ENCODE data around the gene ANKRD30A. TPM values are rescaled to one million over a fixed set of nuclear protein-coding genes. Genes with fewer than 3 reads are reported as not detected.
"Not testable (repeated sequence)": the region's sequence is repeated elsewhere in the genome, so short reads cannot be mapped to it uniquely, and the experiment has no call there.

Gene ANKRD30A, protein sequence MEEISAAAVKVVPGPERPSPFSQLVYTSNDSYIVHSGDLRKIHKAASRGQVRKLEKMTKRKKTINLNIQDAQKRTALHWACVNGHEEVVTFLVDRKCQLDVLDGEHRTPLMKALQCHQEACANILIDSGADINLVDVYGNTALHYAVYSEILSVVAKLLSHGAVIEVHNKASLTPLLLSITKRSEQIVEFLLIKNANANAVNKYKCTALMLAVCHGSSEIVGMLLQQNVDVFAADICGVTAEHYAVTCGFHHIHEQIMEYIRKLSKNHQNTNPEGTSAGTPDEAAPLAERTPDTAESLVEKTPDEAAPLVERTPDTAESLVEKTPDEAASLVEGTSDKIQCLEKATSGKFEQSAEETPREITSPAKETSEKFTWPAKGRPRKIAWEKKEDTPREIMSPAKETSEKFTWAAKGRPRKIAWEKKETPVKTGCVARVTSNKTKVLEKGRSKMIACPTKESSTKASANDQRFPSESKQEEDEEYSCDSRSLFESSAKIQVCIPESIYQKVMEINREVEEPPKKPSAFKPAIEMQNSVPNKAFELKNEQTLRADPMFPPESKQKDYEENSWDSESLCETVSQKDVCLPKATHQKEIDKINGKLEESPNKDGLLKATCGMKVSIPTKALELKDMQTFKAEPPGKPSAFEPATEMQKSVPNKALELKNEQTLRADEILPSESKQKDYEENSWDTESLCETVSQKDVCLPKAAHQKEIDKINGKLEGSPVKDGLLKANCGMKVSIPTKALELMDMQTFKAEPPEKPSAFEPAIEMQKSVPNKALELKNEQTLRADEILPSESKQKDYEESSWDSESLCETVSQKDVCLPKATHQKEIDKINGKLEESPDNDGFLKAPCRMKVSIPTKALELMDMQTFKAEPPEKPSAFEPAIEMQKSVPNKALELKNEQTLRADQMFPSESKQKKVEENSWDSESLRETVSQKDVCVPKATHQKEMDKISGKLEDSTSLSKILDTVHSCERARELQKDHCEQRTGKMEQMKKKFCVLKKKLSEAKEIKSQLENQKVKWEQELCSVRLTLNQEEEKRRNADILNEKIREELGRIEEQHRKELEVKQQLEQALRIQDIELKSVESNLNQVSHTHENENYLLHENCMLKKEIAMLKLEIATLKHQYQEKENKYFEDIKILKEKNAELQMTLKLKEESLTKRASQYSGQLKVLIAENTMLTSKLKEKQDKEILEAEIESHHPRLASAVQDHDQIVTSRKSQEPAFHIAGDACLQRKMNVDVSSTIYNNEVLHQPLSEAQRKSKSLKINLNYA (N-terminal part only)
- total RNA-seq (2012; rRNA removed): not detected in 2 replicates

- H3K4me2 ChIP-seq (ENCODE audit: low read length): no peak within 1 kb of the TSS
Observed at GRCh38 chr10:37125191-37125732, at the start of gene ANKRD30A. Gene ANKRD30A, plus strand, starts transcription at chr10:37125598. Its CDS starts 190 bp downstream, at chr10:37125788.

DNA sequence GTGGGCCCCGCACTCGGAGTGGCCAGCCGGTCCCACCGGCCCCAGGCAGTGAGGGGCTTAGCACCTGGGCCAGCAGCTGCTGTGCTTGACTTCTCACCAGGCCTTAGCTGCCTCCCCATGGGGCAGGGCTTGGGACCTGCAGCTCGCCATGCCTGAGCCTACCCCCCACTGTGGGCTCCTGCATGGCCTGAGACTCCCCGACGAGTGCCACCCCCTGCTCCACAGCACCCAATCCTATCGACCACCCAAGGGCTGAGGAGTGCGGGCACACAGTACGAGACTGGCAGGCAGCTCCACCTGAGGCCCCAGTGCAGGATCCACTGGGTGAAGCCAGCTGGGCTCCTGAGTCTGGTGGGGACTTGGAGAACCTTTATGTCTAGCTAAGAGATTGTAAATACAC is 49.3 kb upstream of the ANKRD30A start:
- not testable (repeated sequence) for H3K4me3 ChIP-seq (ENCODE audit: low read length); H3K4me2 ChIP-seq (ENCODE audit: low read length); H3K36me3 ChIP-seq (ENCODE audit: insufficient read depth, low read length); H3K4me1 ChIP-seq (ENCODE audit: control insufficient read depth, insufficient read depth, low read length); H3K9ac ChIP-seq (ENCODE audit: low read depth, low read length); H3K9me3 ChIP-seq (replicated peaks; ENCODE audit: low read length); H3K27me3 ChIP-seq (ENCODE audit: control insufficient read depth, insufficient read depth, low read length)

More at GRCh38 chr10:37125191-37125732, at the start of gene ANKRD30A:
- Histone ChIP-seq H3K27me3 (ENCODE audit: control insufficient read depth, insufficient read depth, low read length) (no peaks in the 10 kb centered on the region), H3K4me1 (ENCODE audit: control insufficient read depth, insufficient read depth, low read length) (no peaks in the 10 kb centered on the region), H3K36me3 (ENCODE audit: insufficient read depth, low read length) (no peaks in the 10 kb centered on the region), H3K4me3 (ENCODE audit: low read length) (no peak within 1 kb of the TSS), H3K9me3 (replicated peaks; ENCODE audit: low read length) (no peaks in the 10 kb centered on the region), H3K9ac (ENCODE audit: low read depth, low read length) (no peak within 1 kb of the TSS)

DNA sequence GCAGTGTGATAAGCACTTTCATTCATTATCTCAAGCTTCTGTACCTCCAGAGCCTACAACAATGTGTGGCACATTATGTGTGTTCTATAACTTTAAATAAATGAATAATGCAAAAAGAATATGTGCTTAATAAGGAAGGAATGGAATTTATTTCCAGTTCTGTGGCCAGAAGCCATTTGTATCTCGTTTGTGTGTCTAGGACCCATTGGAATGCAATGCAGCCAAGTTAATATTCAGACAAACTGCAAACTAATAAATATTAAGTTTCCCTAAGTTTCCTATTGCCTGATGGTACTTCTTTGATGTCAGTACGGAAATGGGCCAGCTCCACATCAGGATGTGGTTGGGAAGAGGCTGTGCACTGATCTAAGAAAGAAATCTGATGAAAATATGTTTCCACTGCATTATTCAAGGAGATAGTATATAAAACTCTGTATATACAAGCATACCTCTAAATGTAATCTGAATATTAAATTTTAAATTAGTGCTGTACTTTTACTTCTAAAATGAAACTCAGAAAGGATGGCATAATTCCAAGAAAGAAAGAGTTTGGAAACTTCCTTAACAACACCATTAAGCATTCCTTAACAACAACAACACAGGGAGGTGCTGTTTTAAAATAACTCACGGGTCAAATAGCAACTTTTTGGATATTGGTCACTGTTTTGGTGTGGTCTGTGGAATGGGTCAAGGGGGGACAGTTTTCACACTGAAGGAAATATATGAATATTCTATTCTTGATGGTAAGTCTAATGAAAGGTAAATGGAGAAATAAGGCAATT is 29.4 kb upstream of the ANKRD30A start:
- no peaks in the 10 kb centered on the region for H3K36me3 ChIP-seq (ENCODE audit: insufficient read depth, low read length)
- H3K9me3 ChIP-seq (replicated peaks; ENCODE audit: low read length): no peaks in the 10 kb centered on the region
- H3K4me1 ChIP-seq (ENCODE audit: control insufficient read depth, insufficient read depth, low read length): no peaks in the 10 kb centered on the region
- no peak overlapping the region for H3K4me3 ChIP-seq (ENCODE audit: low read length)
- no peak overlapping the region for H3K9ac ChIP-seq (ENCODE audit: low read depth, low read length)
- no peaks in the 10 kb centered on the region for H3K27me3 ChIP-seq (ENCODE audit: control insufficient read depth, insufficient read depth, low read length)
- H3K4me2 ChIP-seq (ENCODE audit: low read length): no peak overlapping the region

DNA sequence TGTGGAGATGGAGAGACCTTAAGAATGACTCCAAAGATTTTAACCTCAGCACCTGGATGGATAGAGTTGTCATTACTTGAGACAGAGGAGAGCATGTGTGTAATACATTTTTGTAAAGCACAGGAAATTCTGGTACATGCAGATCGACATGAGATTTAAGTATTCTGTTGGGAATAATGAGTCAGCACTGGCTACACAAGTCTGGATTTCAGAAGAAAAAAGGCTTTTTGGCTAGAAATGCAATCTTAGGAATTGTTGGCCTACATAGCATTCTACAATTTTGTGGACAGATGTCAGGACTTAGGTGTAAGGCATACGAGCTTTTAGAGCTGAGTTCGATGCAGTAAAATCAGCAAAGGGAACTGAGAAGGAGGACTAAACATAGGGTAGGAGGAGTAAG is 24.1 kb upstream of the ANKRD30A start:
- Histone ChIP-seq H3K4me1 (ENCODE audit: control insufficient read depth, insufficient read depth, low read length) (no peaks in the 10 kb centered on the region), H3K4me2 (ENCODE audit: low read length) (no peak overlapping the region), H3K27me3 (ENCODE audit: control insufficient read depth, insufficient read depth, low read length) (no peaks in the 10 kb centered on the region), H3K9me3 (replicated peaks; ENCODE audit: low read length) (peaks cover 3% of the 10 kb centered on the region), H3K36me3 (ENCODE audit: insufficient read depth, low read length) (no peaks in the 10 kb centered on the region), H3K4me3 (ENCODE audit: low read length) (no peak overlapping the region), H3K9ac (ENCODE audit: low read depth, low read length) (no peak overlapping the region)

DNA sequence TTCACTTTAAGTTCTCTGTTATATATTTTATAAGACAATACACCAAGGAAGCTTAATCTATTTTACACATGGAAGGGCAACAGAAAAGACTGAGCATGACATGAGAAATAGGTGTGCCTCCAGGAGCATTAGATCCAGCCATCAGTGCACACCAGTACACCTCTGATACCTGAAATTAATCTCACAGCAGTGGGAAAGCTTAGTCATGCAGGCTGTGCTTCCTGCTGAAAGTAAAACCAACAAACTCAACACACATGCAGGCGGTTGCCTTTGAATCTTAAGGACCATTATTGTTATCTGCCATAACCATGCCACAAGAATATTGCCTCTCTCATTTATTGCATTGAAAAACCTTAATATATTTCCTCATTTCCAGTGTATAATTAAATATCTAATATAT is 16.4 kb upstream of the ANKRD30A start:
- Histone ChIP-seq H3K4me2 (ENCODE audit: low read length) (no peak overlapping the region), H3K9ac (ENCODE audit: low read depth, low read length) (no peak overlapping the region), H3K9me3 (replicated peaks; ENCODE audit: low read length) (peaks cover 3% of the 10 kb centered on the region), H3K4me1 (ENCODE audit: control insufficient read depth, insufficient read depth, low read length) (no peaks in the 10 kb centered on the region), H3K27me3 (ENCODE audit: control insufficient read depth, insufficient read depth, low read length) (no peaks in the 10 kb centered on the region), H3K4me3 (ENCODE audit: low read length) (no peak overlapping the region), H3K36me3 (ENCODE audit: insufficient read depth, low read length) (no peaks in the 10 kb centered on the region)

- Histone ChIP-seq H3K9me3 (replicated peaks; ENCODE audit: low read length) (no peaks in the 10 kb centered on the region), H3K4me2 (ENCODE audit: low read length) (no peak overlapping the region), H3K9ac (ENCODE audit: low read depth, low read length) (no peak overlapping the region)
Observed at GRCh38 chr10:37124532-37124931, 866 bp upstream of the ANKRD30A start.

GRCh38 chr10:37125921-37126320 is 523 bp downstream of the ANKRD30A start:
- Histone ChIP-seq H3K4me1 (ENCODE audit: control insufficient read depth, insufficient read depth, low read length) (no peaks in the 10 kb centered on the region), H3K36me3 (ENCODE audit: insufficient read depth, low read length) (no peaks in the 10 kb centered on the region), H3K9me3 (replicated peaks; ENCODE audit: low read length) (no peaks in the 10 kb centered on the region), H3K9ac (ENCODE audit: low read depth, low read length) (no peak overlapping the region), H3K4me2 (ENCODE audit: low read length) (no peak overlapping the region), H3K4me3 (ENCODE audit: low read length) (no peak overlapping the region), H3K27me3 (ENCODE audit: control insufficient read depth, insufficient read depth, low read length) (no peaks in the 10 kb centered on the region)

More at GRCh38 chr10:37124532-37124931, 866 bp upstream of the ANKRD30A start:
- no peaks in the 10 kb centered on the region for H3K4me1 ChIP-seq (ENCODE audit: control insufficient read depth, insufficient read depth, low read length)
- H3K27me3 ChIP-seq (ENCODE audit: control insufficient read depth, insufficient read depth, low read length): no peaks in the 10 kb centered on the region
- no peaks in the 10 kb centered on the region for H3K36me3 ChIP-seq (ENCODE audit: insufficient read depth, low read length)
- H3K4me3 ChIP-seq (ENCODE audit: low read length): no peak overlapping the region

- Histone ChIP-seq H3K4me2 (ENCODE audit: low read length) (no peak overlapping the region), H3K4me3 (ENCODE audit: low read length) (no peak overlapping the region), H3K27me3 (ENCODE audit: control insufficient read depth, insufficient read depth, low read length) (no peaks in the 10 kb centered on the region), H3K36me3 (ENCODE audit: insufficient read depth, low read length) (no peaks in the 10 kb centered on the region), H3K9ac (ENCODE audit: low read depth, low read length) (no peak overlapping the region), H3K9me3 (replicated peaks; ENCODE audit: low read length) (no peaks in the 10 kb centered on the region), H3K4me1 (ENCODE audit: control insufficient read depth, insufficient read depth, low read length) (no peaks in the 10 kb centered on the region)
Observed at GRCh38 chr10:37146443-37146842, 21.0 kb downstream of the ANKRD30A start.

- not testable (repeated sequence) for H3K9ac ChIP-seq (ENCODE audit: low read depth, low read length); H3K9me3 ChIP-seq (replicated peaks; ENCODE audit: low read length); H3K4me1 ChIP-seq (ENCODE audit: control insufficient read depth, insufficient read depth, low read length); H3K36me3 ChIP-seq (ENCODE audit: insufficient read depth, low read length); H3K4me2 ChIP-seq (ENCODE audit: low read length); H3K4me3 ChIP-seq (ENCODE audit: low read length); H3K27me3 ChIP-seq (ENCODE audit: control insufficient read depth, insufficient read depth, low read length)
Observed at GRCh38 chr10:37162430-37162829, 37.0 kb downstream of the ANKRD30A start.

DNA sequence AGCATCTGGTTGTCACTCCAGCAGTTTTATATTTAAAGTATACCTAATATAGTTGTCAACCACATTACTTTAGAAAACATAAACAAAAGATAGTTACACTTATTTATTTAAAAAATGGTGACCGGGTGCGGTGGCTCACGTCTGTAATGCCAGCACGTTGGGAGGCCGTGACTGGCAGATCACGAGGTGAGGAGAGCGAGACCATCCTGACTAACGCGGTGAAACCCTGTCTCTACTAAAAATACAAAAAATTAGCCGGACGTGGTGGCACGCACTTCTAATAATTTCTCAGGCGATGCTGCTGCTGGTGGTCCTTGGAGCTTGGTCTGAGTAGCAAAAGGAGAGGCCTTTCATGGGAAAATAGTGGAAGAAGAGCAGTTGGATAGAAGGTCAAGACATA is 46.5 kb downstream of the ANKRD30A start:
- H3K9ac ChIP-seq (ENCODE audit: low read depth, low read length); H3K4me3 ChIP-seq (ENCODE audit: low read length); H3K27me3 ChIP-seq (ENCODE audit: control insufficient read depth, insufficient read depth, low read length); H3K4me1 ChIP-seq (ENCODE audit: control insufficient read depth, insufficient read depth, low read length); H3K4me2 ChIP-seq (ENCODE audit: low read length); H3K9me3 ChIP-seq (replicated peaks; ENCODE audit: low read length); H3K36me3 ChIP-seq (ENCODE audit: insufficient read depth, low read length): not testable (repeated sequence)

Measured in skeletal muscle satellite cell (primary cell).